Measurements from ENCODE around the gene SEZ6.

SEZ6 gene, protein sequence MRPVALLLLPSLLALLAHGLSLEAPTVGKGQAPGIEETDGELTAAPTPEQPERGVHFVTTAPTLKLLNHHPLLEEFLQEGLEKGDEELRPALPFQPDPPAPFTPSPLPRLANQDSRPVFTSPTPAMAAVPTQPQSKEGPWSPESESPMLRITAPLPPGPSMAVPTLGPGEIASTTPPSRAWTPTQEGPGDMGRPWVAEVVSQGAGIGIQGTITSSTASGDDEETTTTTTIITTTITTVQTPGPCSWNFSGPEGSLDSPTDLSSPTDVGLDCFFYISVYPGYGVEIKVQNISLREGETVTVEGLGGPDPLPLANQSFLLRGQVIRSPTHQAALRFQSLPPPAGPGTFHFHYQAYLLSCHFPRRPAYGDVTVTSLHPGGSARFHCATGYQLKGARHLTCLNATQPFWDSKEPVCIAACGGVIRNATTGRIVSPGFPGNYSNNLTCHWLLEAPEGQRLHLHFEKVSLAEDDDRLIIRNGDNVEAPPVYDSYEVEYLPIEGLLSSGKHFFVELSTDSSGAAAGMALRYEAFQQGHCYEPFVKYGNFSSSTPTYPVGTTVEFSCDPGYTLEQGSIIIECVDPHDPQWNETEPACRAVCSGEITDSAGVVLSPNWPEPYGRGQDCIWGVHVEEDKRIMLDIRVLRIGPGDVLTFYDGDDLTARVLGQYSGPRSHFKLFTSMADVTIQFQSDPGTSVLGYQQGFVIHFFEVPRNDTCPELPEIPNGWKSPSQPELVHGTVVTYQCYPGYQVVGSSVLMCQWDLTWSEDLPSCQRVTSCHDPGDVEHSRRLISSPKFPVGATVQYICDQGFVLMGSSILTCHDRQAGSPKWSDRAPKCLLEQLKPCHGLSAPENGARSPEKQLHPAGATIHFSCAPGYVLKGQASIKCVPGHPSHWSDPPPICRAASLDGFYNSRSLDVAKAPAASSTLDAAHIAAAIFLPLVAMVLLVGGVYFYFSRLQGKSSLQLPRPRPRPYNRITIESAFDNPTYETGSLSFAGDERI

DNA sequence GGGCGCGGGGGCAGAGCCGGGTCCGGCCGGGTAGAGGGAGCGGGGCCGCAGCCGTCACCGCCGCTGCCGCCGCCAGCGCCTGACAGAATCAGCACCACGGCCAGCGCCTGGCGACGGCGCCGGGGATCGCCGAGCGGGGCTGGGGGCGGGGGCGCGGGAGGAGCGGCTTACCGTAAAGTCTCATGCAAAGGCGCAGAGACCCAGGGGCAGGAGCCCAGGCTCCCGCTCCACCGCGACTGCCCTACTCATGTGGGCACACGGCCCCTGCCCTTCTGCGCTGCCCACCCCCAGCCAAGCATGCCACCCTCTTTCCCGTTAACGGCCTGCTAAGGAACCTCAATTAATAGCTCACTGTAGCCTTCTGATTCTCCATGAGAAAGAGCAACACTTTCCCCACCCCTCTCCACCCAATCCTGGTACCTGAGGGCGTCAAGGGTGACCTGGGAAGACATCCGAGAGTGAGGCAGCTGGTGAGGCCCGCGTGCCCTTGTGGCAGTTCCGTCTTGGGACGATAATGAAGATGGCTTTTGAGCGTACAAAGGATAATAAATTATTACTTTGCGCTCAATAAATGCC is at the start of gene SEZ6:
SEZ6 (minus strand) TSS at position 98 of the 576 bp plus-strand sequence. CDS start 164 bp downstream, outside the sequence.
- FAIRE-seq = no peak

DNA sequence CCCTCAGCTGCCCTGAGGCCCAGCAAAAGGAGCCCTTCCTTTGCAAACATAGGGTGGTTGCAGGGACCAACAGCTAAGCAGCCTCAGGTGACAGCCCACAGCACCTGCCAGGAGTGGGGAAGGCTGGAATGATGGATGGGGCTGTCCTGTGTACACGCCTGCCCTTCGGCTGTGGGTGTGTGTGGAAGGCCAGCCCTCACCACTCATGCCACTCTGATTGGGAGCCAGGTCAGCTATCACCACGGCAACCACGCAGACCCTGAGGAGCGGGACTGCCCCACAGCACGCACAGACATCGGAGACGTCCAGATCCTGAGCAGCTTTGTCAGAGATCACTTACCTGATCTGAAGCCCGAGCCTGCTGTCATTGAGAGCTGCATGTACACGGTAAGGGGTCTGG is 49.0 kb upstream of the SEZ6 start:
- no peak for FAIRE-seq

DNA sequence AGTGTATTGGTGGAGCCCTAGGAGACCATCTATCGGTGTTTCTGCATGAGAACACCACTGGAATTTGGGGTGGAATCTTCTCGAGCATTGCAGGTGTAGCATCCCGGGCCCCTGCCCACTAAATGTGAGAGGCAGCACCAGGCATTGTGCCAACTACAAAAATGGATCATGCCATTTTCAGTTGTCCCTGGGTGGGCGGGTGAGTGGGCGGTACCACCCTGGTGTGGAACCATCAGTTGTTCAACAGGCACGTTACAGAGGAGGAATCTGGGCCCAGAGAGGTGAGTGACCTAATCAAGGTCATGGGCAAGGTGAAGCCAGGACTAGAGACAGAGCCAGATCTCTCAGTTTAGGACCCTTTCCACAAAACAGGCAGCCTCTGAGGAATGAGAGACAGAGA is 45.9 kb upstream of the SEZ6 start:
- FAIRE-seq = no peak

DNA sequence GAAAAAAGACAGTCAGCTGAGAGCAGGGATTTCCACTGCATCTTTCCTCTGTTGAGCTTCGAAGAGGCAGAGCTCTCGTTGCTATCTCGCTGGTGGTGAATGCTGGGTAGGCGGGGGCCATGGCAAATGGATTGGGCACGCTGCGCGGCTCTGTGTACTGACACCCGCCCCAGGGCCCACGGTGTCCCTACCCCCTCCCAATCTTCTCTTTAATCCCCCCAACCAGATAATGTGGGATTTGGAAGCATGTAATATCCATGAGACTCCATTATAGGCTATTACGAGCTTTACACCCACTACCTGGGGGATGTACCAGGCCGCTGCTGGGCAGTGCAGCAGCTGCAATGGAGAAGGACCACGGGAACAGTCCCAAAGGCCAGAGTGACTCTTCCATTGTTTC is 45.4 kb upstream of the SEZ6 start:
- FAIRE-seq = no peak

DNA sequence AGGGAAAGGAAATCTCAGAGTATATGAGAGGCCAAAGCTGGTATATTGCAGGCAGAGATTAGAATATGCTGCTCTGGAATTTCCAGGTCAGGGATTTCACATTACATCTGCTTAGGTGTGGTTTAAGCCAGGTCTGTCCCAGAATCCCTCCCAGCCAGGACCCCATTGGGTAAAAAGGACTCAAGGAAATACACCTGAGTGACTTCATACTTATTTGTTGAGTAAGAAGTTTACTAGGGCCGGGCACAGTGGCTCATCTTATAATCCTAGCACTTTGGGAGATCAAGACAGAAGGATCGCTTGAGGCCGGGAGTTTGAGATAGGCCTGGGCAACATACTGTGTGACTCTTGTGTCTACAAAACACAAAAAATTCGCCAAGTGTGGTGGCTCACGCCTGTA is 44.3 kb upstream of the SEZ6 start:
- FAIRE-seq = no peak

DNA sequence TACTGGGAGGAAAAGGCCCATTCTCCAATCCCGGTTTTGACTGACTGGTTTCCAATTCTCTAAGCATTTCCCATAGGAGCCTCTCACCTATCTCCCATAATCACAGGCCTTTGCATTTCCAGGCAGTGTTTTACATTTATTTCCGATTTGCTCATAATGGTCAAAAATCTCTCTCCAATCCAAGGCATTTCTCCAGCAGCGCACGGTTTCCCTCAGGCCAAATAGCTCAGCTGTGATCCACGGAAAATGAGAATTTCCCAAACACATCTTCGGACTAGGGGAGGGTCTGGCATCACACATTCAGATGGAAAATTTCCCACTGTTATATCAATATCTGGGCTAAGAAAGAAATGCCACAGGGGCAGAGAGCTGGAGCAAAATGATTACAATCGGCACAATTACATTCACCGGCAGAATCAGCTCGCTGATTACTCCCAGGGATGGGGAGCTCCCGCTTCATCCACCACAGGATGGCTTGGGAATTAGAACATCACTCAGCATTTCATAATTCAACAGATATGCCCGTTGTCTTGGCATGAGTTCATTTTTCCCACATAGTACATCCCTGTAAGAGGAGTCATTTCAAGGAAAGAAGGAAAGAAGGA is 43.8 kb upstream of the SEZ6 start:
- FAIRE-seq = no peak

DNA sequence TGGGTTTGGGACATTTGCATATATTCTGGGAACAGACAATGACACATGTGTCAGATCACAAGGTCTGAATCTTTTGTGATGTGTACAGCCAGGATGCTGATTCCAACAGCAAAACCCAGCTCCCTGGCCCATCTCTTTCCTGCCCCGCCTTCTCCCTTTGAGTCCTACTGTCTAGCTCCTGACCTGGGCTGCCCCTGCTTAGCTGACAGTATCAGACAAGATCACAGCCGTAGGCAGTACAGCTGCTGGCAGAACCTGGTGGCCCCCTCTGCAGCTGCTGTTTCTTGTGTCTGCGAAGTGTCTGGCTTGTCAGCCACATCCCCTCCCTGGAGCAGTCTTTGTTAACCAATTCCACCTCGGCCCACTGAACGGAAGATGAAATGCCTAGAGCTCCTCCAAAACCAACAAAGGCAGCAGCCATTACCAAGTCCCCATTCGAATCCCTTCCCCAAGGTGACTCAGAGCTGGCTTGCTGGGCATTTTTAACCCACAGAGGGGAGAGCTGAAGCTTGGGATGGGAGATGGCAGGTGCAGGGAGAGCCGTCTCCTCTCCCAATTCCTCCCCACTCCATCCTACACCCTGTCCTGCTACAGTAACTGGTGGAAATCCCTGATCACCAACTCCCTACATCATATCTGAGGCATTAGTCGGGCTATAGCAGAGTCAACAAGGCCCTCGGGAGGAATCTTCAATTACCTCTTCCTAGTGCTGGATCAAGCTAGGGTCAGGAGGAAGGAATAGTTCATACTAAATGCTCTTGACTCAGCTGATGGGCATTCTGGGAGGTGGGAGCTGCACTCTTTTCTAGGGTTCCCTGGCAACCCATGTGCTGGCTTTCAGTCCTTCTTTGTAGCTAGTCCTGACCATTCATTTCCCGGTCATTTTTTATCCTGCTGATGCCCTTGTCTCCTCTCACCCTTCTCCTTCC is 42.9 kb upstream of the SEZ6 start:
- FAIRE-seq = no peak

DNA sequence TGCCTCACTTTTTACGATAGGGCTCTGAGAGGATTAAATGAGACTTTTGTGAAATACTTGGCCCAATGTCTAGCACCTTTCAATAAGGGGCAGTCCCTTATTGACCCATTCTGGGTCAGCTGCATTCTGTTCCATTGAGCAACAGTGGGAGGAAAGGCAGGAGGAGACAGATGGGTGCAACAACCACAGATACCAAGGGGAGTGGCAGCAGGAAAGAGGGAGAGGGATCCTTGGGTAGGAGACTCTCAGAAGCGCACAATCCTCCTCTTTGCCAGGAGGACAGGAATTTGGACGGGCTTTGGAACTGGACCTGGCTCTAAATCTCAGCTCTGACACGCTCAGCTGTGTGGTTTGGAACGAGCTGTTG is 40.6 kb upstream of the SEZ6 start:
- no peak for FAIRE-seq

DNA sequence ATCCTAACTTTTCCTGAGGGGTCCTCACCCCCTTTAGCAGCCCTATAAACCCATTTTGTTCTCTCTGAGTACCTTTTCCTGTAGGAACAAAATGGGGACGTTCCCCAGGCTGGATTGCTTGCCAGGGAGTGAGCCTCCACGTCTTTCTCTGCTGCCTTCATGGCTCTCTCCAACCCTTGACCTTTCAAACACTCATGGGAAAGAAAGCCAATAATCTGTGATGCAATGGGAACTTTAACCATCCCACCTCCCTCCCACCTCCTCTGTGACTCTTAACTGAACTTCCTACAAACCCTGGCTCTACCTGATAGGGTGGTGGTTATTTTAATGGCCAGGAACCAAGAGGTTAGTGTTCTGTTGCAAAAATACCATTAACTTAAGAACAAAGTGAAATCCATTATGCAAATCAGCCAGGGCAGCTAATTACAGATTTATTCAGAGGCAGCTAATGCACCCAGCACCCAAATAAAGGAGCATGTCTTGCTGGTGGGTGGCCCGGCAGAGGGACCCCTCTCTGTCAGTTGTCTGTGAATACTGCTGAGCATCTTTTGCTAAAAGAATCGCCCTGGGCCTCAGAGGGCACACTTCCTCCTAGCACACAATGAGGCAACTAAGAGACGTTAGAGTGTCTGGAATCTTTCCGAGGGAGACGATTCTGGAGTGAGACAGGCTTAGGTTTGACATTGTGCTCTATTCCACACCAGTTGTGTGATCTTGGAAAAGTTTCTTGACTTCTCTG is 40.1 kb upstream of the SEZ6 start:
- no peak for FAIRE-seq

DNA sequence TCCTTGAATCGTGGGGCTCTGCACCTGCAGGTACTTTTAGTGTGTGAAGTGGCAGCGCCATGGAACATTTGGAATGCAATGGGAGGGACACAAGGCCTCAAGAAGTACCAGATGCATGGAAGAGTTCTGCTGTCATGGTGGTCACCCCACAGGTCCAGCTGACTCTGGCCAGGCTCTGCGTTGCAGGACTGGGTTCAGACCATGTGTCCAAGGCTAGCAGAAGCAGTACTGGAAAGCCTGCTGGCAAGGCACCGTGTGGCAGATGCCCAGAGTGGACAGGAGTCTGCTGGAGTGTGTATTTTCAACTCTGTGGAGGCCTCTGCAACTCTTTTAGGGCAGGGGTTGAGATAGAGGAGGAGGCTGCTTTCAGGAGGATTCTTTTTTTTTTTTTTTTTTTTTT is 39.2 kb upstream of the SEZ6 start:
- no peak for FAIRE-seq

DNA sequence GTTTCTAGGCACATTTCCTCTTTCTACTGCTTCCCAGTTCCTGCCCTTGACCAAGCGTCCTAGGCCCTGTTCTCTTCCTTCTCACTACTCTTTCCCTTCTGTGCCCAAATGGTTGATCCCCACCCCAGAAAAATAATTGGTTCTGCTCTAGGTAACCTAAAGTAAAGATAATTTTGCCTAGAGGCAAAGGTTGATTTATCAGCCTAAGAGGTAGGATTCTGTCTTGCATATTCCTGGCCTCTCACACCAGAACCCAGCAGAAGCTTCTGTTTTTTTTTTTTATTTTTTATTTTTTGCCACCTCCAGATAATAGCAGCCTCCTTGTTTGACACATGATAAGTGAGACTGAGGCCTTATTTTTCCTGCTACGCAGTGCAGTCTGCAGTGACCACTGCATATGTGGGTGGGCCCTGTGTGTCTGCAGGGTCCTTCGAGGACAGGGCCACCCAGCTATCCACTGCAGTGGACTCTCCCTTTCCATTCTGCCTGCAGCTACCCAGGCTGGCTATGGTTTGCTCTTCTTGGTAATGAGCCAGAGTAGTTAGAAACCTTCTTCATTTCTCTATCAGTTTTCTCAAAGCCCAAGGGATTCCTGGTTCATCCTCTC is 37.8 kb upstream of the SEZ6 start:
- no peak for FAIRE-seq

DNA sequence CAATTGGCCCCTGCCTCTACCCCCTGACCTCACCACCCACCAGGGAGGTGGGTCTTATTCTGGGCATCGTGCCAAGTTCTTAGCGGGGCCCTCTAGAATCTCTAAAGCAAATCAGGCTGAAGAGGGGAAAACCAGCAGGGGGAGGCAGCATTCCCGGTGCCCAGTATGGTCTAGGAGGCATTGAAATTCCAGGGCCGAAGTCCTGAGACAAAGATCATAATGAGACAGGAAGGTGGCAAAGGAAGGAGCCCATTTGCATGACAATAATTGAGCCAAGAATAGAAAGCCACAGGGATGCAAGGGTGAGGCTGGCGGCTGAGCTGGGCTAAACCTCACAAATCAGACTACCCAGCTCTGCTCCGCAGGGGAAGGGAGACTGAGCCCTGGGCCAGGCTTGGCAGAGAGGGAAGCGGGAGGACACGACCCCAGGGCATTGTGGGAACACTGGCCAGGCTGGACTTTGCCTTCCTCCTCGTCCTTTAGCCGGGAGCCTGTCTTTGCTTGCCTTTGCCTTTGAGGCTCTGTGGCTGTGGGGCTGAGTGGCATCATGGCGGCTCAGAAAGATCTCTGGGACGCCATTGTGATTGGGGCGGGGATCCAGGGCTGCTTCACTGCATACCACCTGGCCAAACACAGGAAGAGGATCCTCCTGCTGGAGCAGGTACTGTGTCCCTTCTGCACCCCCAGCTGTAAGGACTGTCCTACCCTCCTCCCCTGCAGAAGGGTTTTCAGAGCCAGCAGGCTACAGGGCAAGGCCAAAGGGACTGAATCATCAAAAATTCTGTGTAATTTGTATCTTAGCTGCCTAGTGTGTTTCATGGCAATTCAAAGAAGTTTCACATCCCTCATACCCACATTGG is 37.1 kb upstream of the SEZ6 start, which contains the start of gene PIPOX:
PIPOX (plus strand) TSS at position 463 of the 860 bp plus-strand sequence; CDS start at position 548, 85 bp downstream.
- no peak for FAIRE-seq

DNA sequence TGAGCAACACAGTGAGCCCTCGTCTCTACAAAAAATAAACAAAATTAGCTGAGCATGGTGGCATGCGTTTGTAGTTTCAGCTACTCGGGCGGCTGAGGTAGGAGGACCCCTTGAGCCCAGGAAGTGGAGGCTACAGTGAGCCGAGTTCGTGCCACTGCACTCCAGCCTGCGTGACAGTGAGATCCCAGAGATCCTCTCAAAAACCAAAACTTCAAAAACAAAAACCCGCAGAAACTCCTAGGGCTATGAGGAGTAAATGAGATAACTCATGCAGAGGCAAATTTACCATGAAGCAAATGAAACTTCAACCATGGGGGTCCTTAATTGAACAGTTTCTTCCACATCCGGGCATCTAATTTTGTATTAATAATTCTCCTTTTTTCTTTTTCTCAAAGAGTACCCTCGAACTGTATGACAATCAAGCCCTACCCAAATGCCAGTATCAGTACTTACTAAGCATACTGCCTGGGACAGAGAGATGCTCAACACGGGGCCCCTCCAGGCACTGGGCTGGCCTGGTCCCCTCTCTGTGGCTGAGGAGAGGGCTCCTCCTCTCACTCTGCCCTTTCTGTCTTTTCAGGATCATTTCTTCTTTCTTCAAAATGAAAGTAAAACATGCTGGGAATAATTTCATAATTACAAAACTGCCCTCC is 36.3 kb upstream of the SEZ6 start:
- no peak for FAIRE-seq

DNA sequence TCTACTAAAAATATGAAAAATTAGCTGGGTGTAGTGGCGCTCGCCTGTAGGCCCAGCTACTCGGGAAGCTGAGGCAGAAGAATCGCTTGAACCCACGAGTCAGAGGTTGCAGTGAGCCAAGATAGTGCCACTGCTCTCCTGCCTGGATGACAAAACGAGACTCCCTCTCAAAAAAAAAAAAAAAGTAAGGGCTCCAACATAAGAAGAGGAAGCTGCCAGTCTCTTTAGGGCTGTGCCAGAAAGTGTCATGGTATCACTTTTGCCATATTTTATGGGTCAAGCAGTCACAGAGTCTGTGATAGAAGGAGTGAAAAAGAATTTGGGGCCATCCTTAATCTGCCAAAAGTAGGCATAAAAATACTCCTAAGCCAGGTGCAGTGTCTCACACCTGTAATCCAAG is 35.7 kb upstream of the SEZ6 start:
- no peak for FAIRE-seq

DNA sequence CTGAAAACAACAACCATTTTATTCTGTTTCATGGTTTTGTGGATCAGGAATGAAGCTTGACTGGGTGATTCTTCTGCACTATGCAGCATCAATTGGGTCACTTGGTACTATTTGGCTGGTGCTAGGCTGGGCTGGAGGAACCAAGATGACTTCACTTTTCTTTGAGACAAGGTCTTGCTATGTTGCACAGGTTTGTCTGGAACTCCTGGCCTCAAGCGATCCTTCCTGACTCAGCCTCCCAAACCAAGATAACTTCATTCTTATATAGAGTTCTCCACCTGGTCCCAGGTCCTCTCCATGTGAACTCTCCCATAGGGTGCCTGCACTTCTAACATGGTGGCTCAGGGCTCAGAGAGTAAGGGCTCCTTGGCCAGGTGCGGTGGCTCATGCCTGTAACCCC is 35.3 kb upstream of the SEZ6 start:
- no peak for FAIRE-seq

DNA sequence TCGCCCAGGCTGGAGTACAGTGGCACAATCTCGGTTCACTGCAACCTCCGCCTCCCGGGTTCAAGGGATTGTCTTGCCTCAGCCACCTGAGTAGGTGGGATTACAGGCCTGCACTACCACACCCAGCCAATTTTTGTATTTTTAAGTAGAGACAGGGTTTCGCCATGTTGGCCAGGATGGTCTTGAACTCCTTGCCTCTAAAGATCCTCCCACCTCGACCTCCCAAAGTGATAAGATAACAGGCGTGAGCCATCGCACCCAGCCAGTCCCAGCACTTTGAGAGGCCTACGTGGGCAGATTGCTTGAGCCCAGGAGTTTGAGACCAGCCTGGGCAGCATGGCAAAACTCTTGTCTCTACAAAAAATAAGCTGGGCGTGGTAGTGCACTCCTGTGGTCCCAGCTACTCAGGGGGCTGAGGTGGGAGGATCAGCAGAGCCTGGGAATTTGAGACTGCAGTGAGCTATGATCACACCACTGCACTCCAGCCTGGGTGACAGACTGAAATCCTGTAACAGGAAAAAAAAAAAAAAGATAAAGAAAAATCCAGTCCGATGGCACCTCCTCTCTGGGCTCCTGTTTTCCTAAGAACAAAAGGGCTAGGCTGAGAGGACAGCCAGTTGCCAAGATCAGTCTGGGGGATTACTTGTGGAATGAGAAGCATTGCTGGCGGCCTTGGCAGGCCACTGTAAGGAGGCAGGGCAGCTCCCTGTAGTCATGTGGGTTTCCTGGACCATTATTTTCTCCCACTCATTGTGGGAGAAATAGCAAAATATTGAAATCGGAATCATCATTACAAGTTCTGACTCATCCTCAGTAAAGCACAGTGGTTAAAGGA is 34.1 kb upstream of the SEZ6 start:
- FAIRE-seq = no peak

DNA sequence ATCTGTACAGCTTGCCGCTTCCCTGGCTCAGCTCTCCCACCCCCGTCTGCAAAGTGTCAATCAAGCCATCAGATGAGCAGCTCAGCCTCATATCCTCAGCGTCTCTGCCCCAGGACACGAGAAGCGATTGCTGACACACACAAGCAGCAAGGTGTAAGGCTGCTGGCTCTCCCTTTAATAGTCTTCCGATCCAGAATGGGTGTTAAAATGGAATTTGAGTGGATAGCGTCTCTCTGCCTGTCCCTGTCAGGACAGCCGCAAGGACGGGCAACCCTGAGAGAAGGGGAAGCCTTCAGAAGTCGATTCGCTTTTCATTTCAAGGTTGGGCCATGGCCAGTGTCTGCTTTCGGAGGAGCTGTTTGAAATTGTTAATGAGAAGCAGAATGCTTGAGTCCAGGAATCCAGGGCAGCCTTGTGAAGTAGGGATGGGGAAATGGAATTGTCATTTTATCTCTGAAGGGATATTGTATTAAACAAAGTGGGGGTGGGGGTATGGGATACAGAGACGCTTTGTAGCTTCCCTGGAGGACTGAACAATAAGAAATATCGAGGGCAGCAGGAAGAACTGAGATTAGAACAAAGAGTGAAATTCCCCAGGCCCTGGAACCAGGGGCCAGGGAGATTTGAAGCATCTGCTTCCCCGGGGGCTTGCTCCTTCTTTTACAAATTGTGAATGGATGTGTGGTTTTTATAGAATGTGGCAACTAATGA is 32.4 kb upstream of the SEZ6 start:
- no peak for FAIRE-seq

Measured in colon (tissue), 2 donors.